PC-9 (cell line): ENCODE measurements around the gene PJA1. TPM values are rescaled to one million over a fixed set of nuclear protein-coding genes. Genes with fewer than 3 reads are reported as not detected.

ENCODE experiments used
- BruUV-seq: library from RNA; stranded (reverse); fragments of 400-500 nt; replicated peaks from 2 replicates; lab custom pipeline; 2021; lab: Mats Ljungman, UMichigan
- CTCF ChIA-PET: fragments of 300-600 bp; sonication (Branson Sonifier 250); formaldehyde crosslinking; loops from one replicate; lab custom pipeline; 2022; ENCODE audit warnings: antibody characterized with exemption; lab: Charles Lee
- POLR2A ChIA-PET: fragments of 300-600 bp; sonication (Branson Sonifier 250); formaldehyde crosslinking; loops from one replicate; lab custom pipeline; 2022; ENCODE audit warnings: antibody characterized with exemption; ENCODE audit not compliant: unreplicated experiment; lab: Charles Lee
- DNase-seq, 2 experiments: peaks; one replicate each; pipeline versions ENCODE4 v3.0.0 to v3.0.0-alpha.2; 2015 to 2022; ENCODE audit warnings: mixed read lengths in 1 of 2
- H2AFZ ChIP-seq: fragments of 200-600 bp; sonication (generic); 2 replicates; pipeline ENCODE4 v1.8.1; 2017; ENCODE audit warnings: antibody characterized with exemption
- H3F3A ChIP-seq: fragments of 200-600 bp; sonication (generic); 2 replicates; pipeline ENCODE4 v1.8.1; 2017; ENCODE audit warnings: antibody characterized with exemption, mild to moderate bottlenecking, low read depth; ENCODE audit not compliant: insufficient read depth
- H3K27ac ChIP-seq: fragments of 200-600 bp; sonication (generic); 2 replicates; pipeline ENCODE4 v1.6.1; 2016; ENCODE audit warnings: mixed run types
- H3K27me3 ChIP-seq: fragments of 200-600 bp; sonication (generic); 2 replicates; pipeline ENCODE4 v1.6.1; 2016; ENCODE audit warnings: low read depth, mixed run types; ENCODE audit not compliant: insufficient read depth
- H3K36me3 ChIP-seq: fragments of 200-600 bp; sonication (generic); 2 replicates; pipeline ENCODE4 v1.6.1; 2016; ENCODE audit warnings: low read depth, mixed run types
- H3K4me1 ChIP-seq: fragments of 200-600 bp; sonication (generic); replicated peaks from 2 replicates; pipeline ENCODE4 v1.6.1; 2016; ENCODE audit warnings: mixed run types; ENCODE audit not compliant: insufficient read depth
- H3K4me2 ChIP-seq: fragments of 200-600 bp; sonication (generic); 2 replicates; pipeline ENCODE4 v1.6.1; 2017; ENCODE audit warnings: mixed run types
- H3K4me3 ChIP-seq: fragments of 200-600 bp; sonication (generic); 2 replicates; pipeline ENCODE4 v1.6.1; 2016; ENCODE audit warnings: mixed run types
- H3K79me2 ChIP-seq: fragments of 200-600 bp; sonication (generic); 2 replicates; pipeline ENCODE4 v1.6.1; 2017; ENCODE audit warnings: low read depth, mixed run types
- H3K9me2 ChIP-seq: fragments of 200-600 bp; sonication (generic); 2 replicates; pipeline ENCODE4 v1.8.1; 2017; ENCODE audit warnings: mild to moderate bottlenecking; ENCODE audit not compliant: insufficient read depth
- H3K9me3 ChIP-seq: fragments of 200-600 bp; sonication (generic); 2 replicates; pipeline ENCODE4 v1.8.1; 2016; ENCODE audit warnings: low read depth; ENCODE audit not compliant: insufficient read depth
- H4K20me1 ChIP-seq: fragments of 200-600 bp; sonication (generic); 2 replicates; pipeline ENCODE4 v1.8.1; 2017; ENCODE audit not compliant: insufficient read depth
- CTCF ChIP-seq: fragments of 200-600 bp; sonication (generic); conservative IDR thresholded peaks from 2 replicates; pipeline ENCODE4 v1.6.1; 2017; ENCODE audit warnings: mixed run types, antibody characterized with exemption, mild to moderate bottlenecking, moderate library complexity
- EZH2 ChIP-seq: fragments of 200-600 bp; sonication (generic); IDR thresholded peaks from 2 replicates; pipeline ENCODE4 v1.8.0; 2017; ENCODE audit warnings: antibody characterized with exemption, low read depth
- intact Hi-C: fragments of 100-400 bp; cut with micrococcal nuclease; formaldehyde crosslinking; loops from one replicate; pipeline ENCODE4 v1.10.0; 2022; ENCODE audit not compliant: unreplicated experiment
- total RNA-seq: library from RNA; stranded (reverse); gene quantifications from 2 replicates; pipeline ENCODE4 v1.2.3, GENCODE V29; 2021

Gene PJA1
- total RNA-seq, 1 experiment from 2014 or later: 27.7 TPM

- no peaks in the 10 kb centered on the region for H4K20me1 ChIP-seq
- H3K27me3 ChIP-seq: no peaks in the 10 kb centered on the region
- ChIA-PET CTCF (no interaction called here), POLR2A (no interaction called here)
- H3K27ac ChIP-seq: no peak overlapping the region
- no peaks in the 10 kb centered on the region for H3K9me3 ChIP-seq
- no peak overlapping the region for H3K4me2 ChIP-seq
- H3K4me3 ChIP-seq: no peak overlapping the region
- no peaks in the 10 kb centered on the region for H3K9me2 ChIP-seq
- DNase-seq: no peak
- no peaks in the 10 kb centered on the region for H3F3A ChIP-seq
- no peak overlapping the region for H2AFZ ChIP-seq
- no peaks in the 10 kb centered on the region for H3K79me2 ChIP-seq
- TF ChIP-seq CTCF (no peak), EZH2 (no peak)
- intact Hi-C loops: no loop called here
- no TSS peak for BruUV-seq
- no peaks in the 10 kb centered on the region for H3K36me3 ChIP-seq
- H3K4me1 ChIP-seq: no peaks in the 10 kb centered on the region
These were observed 7.7 kb upstream of the PJA1 start for GRCh38 chrX:69172937-69173336.

GRCh38 chrX:69170319-69170718 is 5.1 kb upstream of the PJA1 start:
- Histone ChIP-seq H4K20me1 (no peaks in the 10 kb centered on the region), H3F3A (no peaks in the 10 kb centered on the region), H3K9me3 (no peaks in the 10 kb centered on the region), H3K27ac (no peak overlapping the region), H2AFZ (no peak overlapping the region), H3K4me2 (no peak overlapping the region), H3K4me1 (0 out of 2 replicates have a peak, but pooled peaks cover 8% of the 10 kb centered on the region), H3K27me3 (no peaks in the 10 kb centered on the region), H3K36me3 (no peaks in the 10 kb centered on the region), H3K4me3 (no peak overlapping the region), H3K79me2 (no peaks in the 10 kb centered on the region), H3K9me2 (no peaks in the 10 kb centered on the region)
- DNase-seq: no peak
- no peak for TF ChIP-seq CTCF
- TF ChIP-seq EZH2: no peak
- CTCF ChIA-PET: no interaction called here
- no TSS peak for BruUV-seq
- POLR2A ChIA-PET: no interaction called here
- intact Hi-C loops: no loop called here

GRCh38 chrX:69163936-69164741 is 1.1 kb downstream of the PJA1 start:
- Histone ChIP-seq H3K4me2 (peak overlapping the region; percentile 89), H3K36me3 (no peaks in the 10 kb centered on the region), H3K27ac (no peak overlapping the region), H3K79me2 (no peaks in the 10 kb centered on the region), H2AFZ (no peak overlapping the region), H4K20me1 (no peaks in the 10 kb centered on the region), H3K27me3 (no peaks in the 10 kb centered on the region), H3F3A (no peaks in the 10 kb centered on the region), H3K4me3 (no peak overlapping the region), H3K9me2 (no peaks in the 10 kb centered on the region), H3K4me1 (peaks cover 10% of the 10 kb centered on the region), H3K9me3 (no peaks in the 10 kb centered on the region)
- no TSS peak for BruUV-seq
- ChIA-PET POLR2A (no interaction called here), CTCF (no interaction called here)
- DNase-seq: no peak
- no peak for TF ChIP-seq CTCF
- TF ChIP-seq EZH2: no peak
- intact Hi-C loops: no loop called here
